ENCODE measurements around the gene CLDN5.

GRCh38 chr22:19571995-19572394, 47.8 kb upstream of the CLDN5 start:
- TF ChIP-seq GATA2 (IDR thresholded peaks at IDR 0.05; ENCODE audit: low read depth, low read length) = no peak
- no peak for TF ChIP-seq GATA3 (IDR thresholded peaks at IDR 0.05; ENCODE audit: low read depth, low read length)
